Caco-2 (cell line): Measurements from ENCODE around the gene NDST1. TPM values are rescaled to one million over a fixed set of nuclear protein-coding genes. Genes with fewer than 3 reads are reported as not detected.

ENCODE experiments used
- BruUV-seq: library from RNA; stranded (reverse); fragments of 400-500 nt; replicated peaks from 2 replicates; lab custom pipeline; 2021; lab: Mats Ljungman, UMichigan
- CTCF ChIA-PET: fragments of 300-600 bp; sonication (Branson Sonifier 250); formaldehyde crosslinking; loops from one replicate; lab custom pipeline; 2022; ENCODE audit warnings: antibody characterized with exemption; lab: Charles Lee
- POLR2A ChIA-PET: fragments of 300-600 bp; sonication (Branson Sonifier 250); formaldehyde crosslinking; loops from one replicate; lab custom pipeline; 2022; ENCODE audit warnings: antibody characterized with exemption; lab: Charles Lee
- DNase-seq, 2 experiments: peaks; one replicate each; pipeline versions ENCODE4 v3.0.0 to v3.0.0-alpha.2; 2020 to 2022
- H3K27me3 ChIP-seq: replicated peaks from 2 replicates; pipeline ENCODE4 v1.6.0; 2011; ENCODE audit warnings: low read length; ENCODE audit not compliant: control insufficient read depth, insufficient read depth
- H3K36me3 ChIP-seq: 2 replicates; pipeline ENCODE4 v1.5.1; 2011; ENCODE audit warnings: low read length; ENCODE audit not compliant: control insufficient read depth, insufficient read depth
- H3K4me1 ChIP-seq: fragments of 250-450 bp; sonication (Bioruptor Pico); 2 replicates; pipeline ENCODE4 v1.5.1; 2020; ENCODE audit warnings: mild to moderate bottlenecking
- H3K4me3 ChIP-seq: 2 replicates; pipeline ENCODE4 v1.5.1; 2011; ENCODE audit warnings: low read depth, mild to moderate bottlenecking, control low read depth, low read length
- H3K9me3 ChIP-seq: fragments of 250-450 bp; sonication (Bioruptor Pico); 2 replicates; pipeline ENCODE4 v1.5.1; 2020; ENCODE audit warnings: mild to moderate bottlenecking, moderate library complexity
- H3K27ac Mint-ChIP-seq: one replicate; pipeline ENCODE4 v1.8.0; 2022; ENCODE audit warnings: mixed read lengths; ENCODE audit not compliant: unreplicated experiment
- H3K27me3 Mint-ChIP-seq: one replicate; pipeline ENCODE4 v1.8.0; 2022; ENCODE audit warnings: mixed read lengths; ENCODE audit not compliant: insufficient read depth, unreplicated experiment
- H3K36me3 Mint-ChIP-seq: one replicate; pipeline ENCODE4 v1.8.0; 2022; ENCODE audit warnings: mild to moderate bottlenecking, mixed read lengths; ENCODE audit not compliant: insufficient read depth, unreplicated experiment
- H3K4me1 Mint-ChIP-seq: one replicate; pipeline ENCODE4 v1.8.0; 2022; ENCODE audit warnings: low read depth, mixed read lengths; ENCODE audit not compliant: unreplicated experiment
- H3K4me3 Mint-ChIP-seq: one replicate; pipeline ENCODE4 v1.8.0; 2022; ENCODE audit warnings: mild to moderate bottlenecking, moderate library complexity, mixed read lengths; ENCODE audit not compliant: unreplicated experiment
- H3K9me3 Mint-ChIP-seq: one replicate; pipeline ENCODE4 v1.8.0; 2022; ENCODE audit warnings: mixed read lengths; ENCODE audit not compliant: unreplicated experiment
- CTCF ChIP-seq, 2 experiments: fragments of 200-600 bp in 1 of 2; IDR thresholded peaks; 1 replicate in 1 of 2; 2 replicates in 1 of 2; pipeline versions ENCODE4 v1.5.1 to v1.8.0; 2011 to 2022; ENCODE audit warnings: antibody characterized with exemption in 1 of 2, control low read depth in 1 of 2, inconsistent platforms in 1 of 2, low read depth in 1 of 2, low read length in 1 of 2, mild to moderate bottlenecking in 1 of 2, moderate library complexity in 1 of 2; ENCODE audit not compliant: insufficient read depth in 1 of 2, severe bottlenecking in 1 of 2, unreplicated experiment in 1 of 2
- intact Hi-C: fragments of 100-400 bp; cut with micrococcal nuclease; formaldehyde crosslinking; loops from one replicate; pipeline ENCODE4 v1.10.0; 2022; ENCODE audit not compliant: unreplicated experiment
- total RNA-seq: library from RNA; stranded (reverse); gene quantifications from 2 replicates; pipeline ENCODE4 v1.2.3, GENCODE V29; 2022

NDST1 gene
- total RNA-seq, 1 experiment from 2014 or later = 110 TPM

DNA sequence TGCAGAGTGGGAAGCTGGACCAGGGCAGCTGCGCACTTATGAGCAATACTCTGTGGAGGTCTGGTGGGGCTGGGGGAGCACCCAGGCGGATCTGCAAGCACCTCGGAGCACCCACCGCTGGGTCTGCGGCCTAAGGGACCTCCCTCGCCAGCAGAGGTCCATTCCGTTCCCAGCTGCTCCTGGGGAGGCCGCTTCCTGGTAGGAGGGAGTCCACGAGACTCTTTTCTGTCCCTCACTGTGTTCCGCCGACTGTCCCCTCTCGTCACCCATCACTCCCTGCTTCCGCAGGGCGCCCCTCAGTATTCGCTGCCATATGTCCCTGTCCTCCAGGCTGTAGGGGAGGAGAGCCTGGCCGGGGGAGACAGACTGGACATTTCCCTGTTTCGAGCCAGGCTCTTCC lies 45.5 kb downstream of the NDST1 start:
- H3K4me1 Mint-ChIP-seq = no peaks in the 10 kb centered on the region

GRCh38 chr5:150553911-150554310 lies 46.0 kb downstream of the NDST1 start:
- Histone ChIP-seq H3K4me1 (no peaks in the 10 kb centered on the region), H3K27me3 (no peaks in the 10 kb centered on the region), H3K9me3 (no peaks in the 10 kb centered on the region), H3K36me3 (peaks cover 4% of the 10 kb centered on the region), H3K4me3 (no peak overlapping the region)
- DNase-seq = no peak
- Mint-ChIP-seq H3K4me3 (no peak overlapping the region), H3K9me3 (no peaks in the 10 kb centered on the region), H3K36me3 (peaks cover 76% of the 10 kb centered on the region), H3K27me3 (no peaks in the 10 kb centered on the region), H3K4me1 (no peaks in the 10 kb centered on the region), H3K27ac (no peak overlapping the region)
- intact Hi-C loops = no loop called here
- no peak for TF ChIP-seq CTCF (IDR thresholded peaks at IDR 0.05; ENCODE audit: insufficient read depth in 1 of 2, low read depth in 1 of 2, low read length in 1 of 2, severe bottlenecking in 1 of 2, unreplicated experiment in 1 of 2)
- CTCF ChIA-PET = no interaction called here
- no TSS peak for BruUV-seq
- POLR2A ChIA-PET = no interaction called here

More for the DNA sequence above, 45.5 kb downstream of the NDST1 start:
- POLR2A ChIA-PET = interaction anchor here (1.0 kb wide), 1 partner anchor 104 kb away, joined by 3 read pairs; the partner anchor contains the start of gene RPS14
- H3K36me3 ChIP-seq = peaks cover 5% of the 10 kb centered on the region
- intact Hi-C loops = no loop called here
- CTCF ChIA-PET = no interaction called here
- no peaks in the 10 kb centered on the region for H3K27me3 ChIP-seq
- no peak for DNase-seq
- Mint-ChIP-seq H3K4me3 (no peak overlapping the region), H3K36me3 (peaks cover 79% of the 10 kb centered on the region), H3K27ac (no peak overlapping the region), H3K9me3 (no peaks in the 10 kb centered on the region), H3K27me3 (no peaks in the 10 kb centered on the region)
- BruUV-seq = no TSS peak
- no peaks in the 10 kb centered on the region for H3K9me3 ChIP-seq
- no peaks in the 10 kb centered on the region for H3K4me1 ChIP-seq
- no peak overlapping the region for H3K4me3 ChIP-seq
- TF ChIP-seq CTCF (IDR thresholded peaks at IDR 0.05; ENCODE audit: insufficient read depth in 1 of 2, low read depth in 1 of 2, low read length in 1 of 2, severe bottlenecking in 1 of 2, unreplicated experiment in 1 of 2) = no peak

- ChIA-PET POLR2A (no interaction called here), CTCF (no interaction called here)
- Histone ChIP-seq H3K36me3 (peaks cover 4% of the 10 kb centered on the region), H3K4me3 (no peak overlapping the region), H3K4me1 (no peaks in the 10 kb centered on the region), H3K27me3 (no peaks in the 10 kb centered on the region), H3K9me3 (no peaks in the 10 kb centered on the region)
- BruUV-seq = no TSS peak
- no peaks in the 10 kb centered on the region for H3K27me3 Mint-ChIP-seq
- DNase-seq = no peak
- peaks cover 2% of the 10 kb centered on the region for H3K4me1 Mint-ChIP-seq
- TF ChIP-seq CTCF (IDR thresholded peaks at IDR 0.05; ENCODE audit: insufficient read depth in 1 of 2, low read depth in 1 of 2, low read length in 1 of 2, severe bottlenecking in 1 of 2, unreplicated experiment in 1 of 2) = no peak
- intact Hi-C loops = no loop called here
- H3K9me3 Mint-ChIP-seq = no peaks in the 10 kb centered on the region
- peaks cover 74% of the 10 kb centered on the region for H3K36me3 Mint-ChIP-seq
- H3K4me3 Mint-ChIP-seq = no peak overlapping the region
- H3K27ac Mint-ChIP-seq = no peak overlapping the region
These were observed 46.9 kb downstream of the NDST1 start for GRCh38 chr5:150554857-150555256.
